Mononuclear cell (primary cell): ENCODE measurements around the gene GNAI2. TPM values are rescaled to one million over a fixed set of nuclear protein-coding genes. Genes with fewer than 3 reads are reported as not detected.

Experiments
- H3K27me3 ChIP-seq: 2 replicates; pipeline ENCODE4 v1.6.0; 2011; ENCODE audit warnings: low read length, control low read depth; ENCODE audit not compliant: insufficient read depth
- H3K4me1 ChIP-seq: 2 replicates; pipeline ENCODE4 v1.5.1; 2011; ENCODE audit warnings: mild to moderate bottlenecking, low read length, control low read depth; ENCODE audit not compliant: insufficient read depth
- H3K4me3 ChIP-seq: 2 replicates; pipeline ENCODE4 v1.5.1; 2011; ENCODE audit warnings: mild to moderate bottlenecking, low read length, moderate library complexity
- H3K9me3 ChIP-seq: 2 replicates; pipeline ENCODE4 v1.5.1; 2011; ENCODE audit warnings: low read depth, mild to moderate bottlenecking, control low read depth, low read length
- total RNA-seq: library from RNA; depleted of rRNA; stranded (reverse); fragments of >200 nt; gene quantifications from one replicate; pipeline ENCODE4 v1.2.3, GENCODE V29; 2012

GNAI2 gene
- total RNA-seq, 1 donor = 243 TPM

- Histone ChIP-seq H3K9me3 (no peaks in the 10 kb centered on the region), H3K27me3 (no peaks in the 10 kb centered on the region), H3K4me1 (peaks cover 28% of the 10 kb centered on the region), H3K4me3 (no peak overlapping the region)
Measured at GRCh38 chr3:50293079-50293801, 57.2 kb downstream of the GNAI2 start.

GRCh38 chr3:50294089-50294488, 58.1 kb downstream of the GNAI2 start:
- no peak overlapping the region for H3K4me3 ChIP-seq
- H3K4me1 ChIP-seq = peaks cover 37% of the 10 kb centered on the region
- no peaks in the 10 kb centered on the region for H3K27me3 ChIP-seq
- no peaks in the 10 kb centered on the region for H3K9me3 ChIP-seq

- H3K27me3 ChIP-seq = no peaks in the 10 kb centered on the region
- H3K9me3 ChIP-seq = no peaks in the 10 kb centered on the region
- H3K4me3 ChIP-seq = no peak overlapping the region
- peaks cover 39% of the 10 kb centered on the region for H3K4me1 ChIP-seq
Measured at GRCh38 chr3:50294492-50295403, 58.7 kb downstream of the GNAI2 start.

GRCh38 chr3:50295553-50296431, 59.8 kb downstream of the GNAI2 start:
- Histone ChIP-seq H3K4me3 (no peak overlapping the region), H3K9me3 (no peaks in the 10 kb centered on the region), H3K27me3 (no peaks in the 10 kb centered on the region), H3K4me1 (peaks cover 48% of the 10 kb centered on the region)

- no peaks in the 10 kb centered on the region for H3K27me3 ChIP-seq
- no peak overlapping the region for H3K4me3 ChIP-seq
- peaks cover 41% of the 10 kb centered on the region for H3K4me1 ChIP-seq
- H3K9me3 ChIP-seq = no peaks in the 10 kb centered on the region
Measured at GRCh38 chr3:50296721-50297383, 60.8 kb downstream of the GNAI2 start.

- peaks cover 41% of the 10 kb centered on the region for H3K4me1 ChIP-seq
- H3K9me3 ChIP-seq = no peaks in the 10 kb centered on the region
- no peak overlapping the region for H3K4me3 ChIP-seq
- H3K27me3 ChIP-seq = no peaks in the 10 kb centered on the region
Measured at GRCh38 chr3:50297384-50297775, 61.4 kb downstream of the GNAI2 start.

GRCh38 chr3:50297896-50298725, 62.1 kb downstream of the GNAI2 start:
- H3K4me3 ChIP-seq = peak overlapping the region; percentile 74
- peaks cover 34% of the 10 kb centered on the region for H3K4me1 ChIP-seq
- no peaks in the 10 kb centered on the region for H3K27me3 ChIP-seq
- H3K9me3 ChIP-seq = no peaks in the 10 kb centered on the region

GRCh38 chr3:50298836-50299637, 63.0 kb downstream of the GNAI2 start, which contains the start of the genes HYAL3 and NAA80:
Gene HYAL3 (minus strand): TSS chr3:50299405. CDS start chr3:50295602, 3,803 bp downstream.
Gene NAA80 (minus strand): TSS chr3:50299405. CDS start chr3:50297463, 1,942 bp downstream.
- Histone ChIP-seq H3K9me3 (no peaks in the 10 kb centered on the region), H3K4me3 (peak within 1 kb of the TSS; percentile 74), H3K27me3 (no peaks in the 10 kb centered on the region), H3K4me1 (peaks cover 34% of the 10 kb centered on the region)

- Histone ChIP-seq H3K4me1 (peaks cover 34% of the 10 kb centered on the region), H3K27me3 (no peaks in the 10 kb centered on the region), H3K9me3 (no peaks in the 10 kb centered on the region), H3K4me3 (peak overlapping the region; percentile 37)
Measured at GRCh38 chr3:50299638-50299928, 63.6 kb downstream of the GNAI2 start.

GRCh38 chr3:50299929-50300680, 64.1 kb downstream of the GNAI2 start:
- Histone ChIP-seq H3K27me3 (no peaks in the 10 kb centered on the region), H3K9me3 (no peaks in the 10 kb centered on the region), H3K4me3 (peak overlapping the region; percentile 37), H3K4me1 (peaks cover 34% of the 10 kb centered on the region)

GRCh38 chr3:50300681-50301254, 64.8 kb downstream of the GNAI2 start:
- no peak overlapping the region for H3K4me3 ChIP-seq
- H3K27me3 ChIP-seq = no peaks in the 10 kb centered on the region
- no peaks in the 10 kb centered on the region for H3K9me3 ChIP-seq
- peaks cover 34% of the 10 kb centered on the region for H3K4me1 ChIP-seq
